ENCODE data around the gene CFAP53.
"Not testable (repeated sequence)": the region's sequence is repeated elsewhere in the genome, so short reads cannot be mapped to it uniquely, and the experiment has no call there.

CFAP53 gene

DNA sequence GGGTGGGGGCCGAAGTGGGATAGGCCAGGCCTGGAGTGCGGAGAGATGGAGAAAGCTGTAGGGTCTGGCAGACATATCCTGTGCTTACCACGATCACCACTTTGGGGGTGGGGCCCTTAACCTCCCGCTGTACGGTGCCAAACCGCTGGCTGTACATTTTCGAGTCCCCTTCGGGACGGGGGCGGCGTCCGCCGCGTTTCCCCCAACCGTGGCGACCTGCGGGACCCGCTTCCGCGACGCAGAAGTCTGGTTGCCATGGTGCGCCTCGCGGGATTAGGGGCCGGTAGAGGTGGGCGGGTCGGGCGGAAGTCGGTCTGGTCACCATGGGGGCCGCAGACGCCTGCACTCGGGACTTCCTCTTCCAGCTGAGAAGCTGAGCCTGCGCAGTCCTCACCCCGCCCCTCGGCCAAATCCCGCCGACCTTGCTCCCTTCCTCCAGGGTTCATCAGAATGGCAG, at the start of gene CFAP53:
Gene CFAP53 (minus strand): TSS at position 248 of the 457 bp plus-strand sequence. CDS start 91 bp downstream, at position 157.
- H3K27ac ChIP-seq (ENCODE audit: low read length), result no peak within 1 kb of the TSS
- no peaks in the 10 kb centered on the region for H3K4me1 ChIP-seq (ENCODE audit: control insufficient read depth, insufficient read depth, low read length)
- DNase-seq (ENCODE audit: low read depth, low spot score), result no peak
- no peaks in the 10 kb centered on the region for H3K9me3 ChIP-seq (ENCODE audit: control insufficient read depth, insufficient read depth, low read length)
- no CpG with 5 or more reads among the region's 37 CpGs for WGBS (ENCODE audit: insufficient coverage, insufficient read length)
- H3K27me3 ChIP-seq (ENCODE audit: control insufficient read depth, insufficient read depth, low read length), result no peaks in the 10 kb centered on the region
- H3K36me3 ChIP-seq (ENCODE audit: control insufficient read depth, insufficient read depth, low read length), result no peaks in the 10 kb centered on the region
- peak within 1 kb of the TSS; percentile 77; the same call in 1 of the 2 replicates for H3K4me3 ChIP-seq (ENCODE audit: low read length)

- DNase-seq (ENCODE audit: low read depth, low spot score), result no peak
- no peak overlapping the region for H3K27ac ChIP-seq (ENCODE audit: low read length)
- no peaks in the 10 kb centered on the region for H3K27me3 ChIP-seq (ENCODE audit: control insufficient read depth, insufficient read depth, low read length)
- H3K36me3 ChIP-seq (ENCODE audit: control insufficient read depth, insufficient read depth, low read length), result no peaks in the 10 kb centered on the region
- H3K4me1 ChIP-seq (ENCODE audit: control insufficient read depth, insufficient read depth, low read length), result no peaks in the 10 kb centered on the region
- no peak overlapping the region for H3K4me3 ChIP-seq (ENCODE audit: low read length)
- H3K9me3 ChIP-seq (ENCODE audit: control insufficient read depth, insufficient read depth, low read length), result no peaks in the 10 kb centered on the region
- no CpG with 5 or more reads among the region's 5 CpGs for WGBS (ENCODE audit: insufficient coverage, insufficient read length)
Observed at GRCh38 chr18:50315100-50315871, 49.0 kb upstream of the CFAP53 start.

GRCh38 chr18:50313873-50314460, 47.7 kb upstream of the CFAP53 start:
- no CpG with 5 or more reads among the region's 2 CpGs for WGBS (ENCODE audit: insufficient coverage, insufficient read length)

GRCh38 chr18:50313031-50313607, 46.8 kb upstream of the CFAP53 start:
- Histone ChIP-seq H3K4me1 (ENCODE audit: control insufficient read depth, insufficient read depth, low read length) (no peaks in the 10 kb centered on the region), H3K9me3 (ENCODE audit: control insufficient read depth, insufficient read depth, low read length) (no peaks in the 10 kb centered on the region), H3K27ac (ENCODE audit: low read length) (no peak overlapping the region), H3K4me3 (ENCODE audit: low read length) (no peak overlapping the region), H3K36me3 (ENCODE audit: control insufficient read depth, insufficient read depth, low read length) (no peaks in the 10 kb centered on the region), H3K27me3 (ENCODE audit: control insufficient read depth, insufficient read depth, low read length) (no peaks in the 10 kb centered on the region)
- no CpG with 5 or more reads among the region's 2 CpGs for WGBS (ENCODE audit: insufficient coverage, insufficient read length)
- DNase-seq (ENCODE audit: low read depth, low spot score), result no peak

More at GRCh38 chr18:50313873-50314460, 47.7 kb upstream of the CFAP53 start:
- Histone ChIP-seq H3K27ac (ENCODE audit: low read length) (no peak overlapping the region), H3K27me3 (ENCODE audit: control insufficient read depth, insufficient read depth, low read length) (no peaks in the 10 kb centered on the region), H3K9me3 (ENCODE audit: control insufficient read depth, insufficient read depth, low read length) (no peaks in the 10 kb centered on the region), H3K4me3 (ENCODE audit: low read length) (no peak overlapping the region), H3K36me3 (ENCODE audit: control insufficient read depth, insufficient read depth, low read length) (no peaks in the 10 kb centered on the region), H3K4me1 (ENCODE audit: control insufficient read depth, insufficient read depth, low read length) (no peaks in the 10 kb centered on the region)
- DNase-seq (ENCODE audit: low read depth, low spot score), result no peak

DNA sequence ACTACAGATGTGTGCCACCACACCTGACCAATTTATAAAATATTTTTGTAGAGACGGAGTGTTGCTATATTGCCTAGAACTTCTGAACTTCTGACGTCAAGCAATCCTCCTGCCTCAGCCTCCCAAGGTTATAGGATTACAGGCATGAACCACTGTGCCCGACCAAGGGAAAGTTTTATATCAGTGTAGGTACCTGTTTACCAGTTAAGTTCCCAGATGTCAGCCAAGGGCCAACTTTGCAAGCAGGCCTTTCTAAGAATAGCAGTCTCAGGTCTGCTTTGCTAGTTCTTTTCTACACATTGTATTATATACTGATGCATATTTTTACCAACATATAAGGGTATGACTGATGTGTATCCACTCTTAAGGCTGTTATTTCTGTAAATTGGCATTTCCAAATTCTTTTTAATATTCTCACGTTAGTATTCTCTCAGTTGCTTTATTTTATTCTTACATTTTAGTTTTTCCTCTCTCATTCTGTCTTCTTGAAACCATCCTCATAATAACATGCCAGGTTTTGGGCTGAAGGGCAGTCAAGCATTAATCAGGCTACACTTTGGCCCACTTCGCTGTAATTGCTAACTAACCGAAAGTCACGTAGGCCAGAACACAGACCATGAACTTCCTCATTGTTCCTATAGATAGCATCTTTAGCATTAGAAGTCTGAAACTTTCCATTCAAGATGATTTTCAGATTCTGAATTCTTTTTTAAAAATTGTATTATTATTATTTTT, 46.2 kb upstream of the CFAP53 start:
- Histone ChIP-seq H3K27me3 (ENCODE audit: control insufficient read depth, insufficient read depth, low read length) (no peaks in the 10 kb centered on the region), H3K4me3 (ENCODE audit: low read length) (no peak overlapping the region), H3K9me3 (ENCODE audit: control insufficient read depth, insufficient read depth, low read length) (no peaks in the 10 kb centered on the region), H3K27ac (ENCODE audit: low read length) (no peak overlapping the region), H3K36me3 (ENCODE audit: control insufficient read depth, insufficient read depth, low read length) (no peaks in the 10 kb centered on the region), H3K4me1 (ENCODE audit: control insufficient read depth, insufficient read depth, low read length) (no peaks in the 10 kb centered on the region)
- no peak for DNase-seq (ENCODE audit: low read depth, low spot score)
- WGBS (ENCODE audit: insufficient coverage, insufficient read length), result no CpG with 5 or more reads among the region's 7 CpGs

DNA sequence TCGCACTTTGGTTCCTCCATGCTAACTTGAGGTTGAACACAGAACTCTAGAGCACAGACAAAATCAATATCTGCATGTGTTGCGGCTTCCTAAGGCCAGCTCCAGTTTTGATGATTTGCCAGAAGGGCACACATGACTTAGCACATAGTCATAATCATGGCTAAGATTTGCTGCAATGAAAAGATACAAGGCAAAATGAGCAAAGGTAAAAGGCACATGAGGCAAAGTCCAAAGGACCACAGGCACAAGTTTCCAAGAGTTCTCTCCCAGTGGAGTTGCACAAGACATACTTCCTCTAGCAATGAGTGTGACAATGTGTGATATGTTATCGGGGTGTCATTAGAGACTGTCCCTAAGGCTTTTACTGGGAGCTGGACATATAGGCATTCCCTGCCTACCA, 45.4 kb upstream of the CFAP53 start:
- no peak overlapping the region for H3K27ac ChIP-seq (ENCODE audit: low read length)
- no peak for DNase-seq (ENCODE audit: low read depth, low spot score)
- WGBS (ENCODE audit: insufficient coverage, insufficient read length), result no CpG with 5 or more reads among the region's 3 CpGs
- no peaks in the 10 kb centered on the region for H3K27me3 ChIP-seq (ENCODE audit: control insufficient read depth, insufficient read depth, low read length)
- no peaks in the 10 kb centered on the region for H3K4me1 ChIP-seq (ENCODE audit: control insufficient read depth, insufficient read depth, low read length)
- H3K36me3 ChIP-seq (ENCODE audit: control insufficient read depth, insufficient read depth, low read length), result no peaks in the 10 kb centered on the region
- H3K4me3 ChIP-seq (ENCODE audit: low read length), result no peak overlapping the region
- H3K9me3 ChIP-seq (ENCODE audit: control insufficient read depth, insufficient read depth, low read length), result no peaks in the 10 kb centered on the region

DNA sequence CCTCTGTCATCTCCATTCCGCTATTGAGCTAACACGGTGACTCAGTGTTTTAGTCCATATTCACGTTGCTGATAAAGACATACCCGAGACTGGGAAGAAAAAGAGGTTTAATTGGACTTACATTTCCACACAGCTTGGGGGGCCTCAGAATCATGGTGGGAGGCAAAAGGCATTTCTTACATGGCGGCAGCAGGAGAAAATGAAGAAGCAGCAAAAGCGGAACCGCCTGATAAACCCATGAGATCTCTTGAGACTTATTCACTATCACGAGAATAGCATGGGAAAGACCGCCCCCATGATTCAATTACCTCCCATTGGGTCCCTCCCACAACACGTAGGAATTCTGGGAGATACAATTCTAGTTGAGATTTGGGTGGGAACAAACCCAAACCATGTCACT, 43.8 kb upstream of the CFAP53 start:
- Histone ChIP-seq H3K9me3 (ENCODE audit: control insufficient read depth, insufficient read depth, low read length) (no peaks in the 10 kb centered on the region), H3K27me3 (ENCODE audit: control insufficient read depth, insufficient read depth, low read length) (no peaks in the 10 kb centered on the region), H3K36me3 (ENCODE audit: control insufficient read depth, insufficient read depth, low read length) (no peaks in the 10 kb centered on the region), H3K4me3 (ENCODE audit: low read length) (no peak overlapping the region), H3K27ac (ENCODE audit: low read length) (no peak overlapping the region), H3K4me1 (ENCODE audit: control insufficient read depth, insufficient read depth, low read length) (no peaks in the 10 kb centered on the region)
- no CpG with 5 or more reads among the region's 10 CpGs for WGBS (ENCODE audit: insufficient coverage, insufficient read length)
- DNase-seq (ENCODE audit: low read depth, low spot score), result no peak

DNA sequence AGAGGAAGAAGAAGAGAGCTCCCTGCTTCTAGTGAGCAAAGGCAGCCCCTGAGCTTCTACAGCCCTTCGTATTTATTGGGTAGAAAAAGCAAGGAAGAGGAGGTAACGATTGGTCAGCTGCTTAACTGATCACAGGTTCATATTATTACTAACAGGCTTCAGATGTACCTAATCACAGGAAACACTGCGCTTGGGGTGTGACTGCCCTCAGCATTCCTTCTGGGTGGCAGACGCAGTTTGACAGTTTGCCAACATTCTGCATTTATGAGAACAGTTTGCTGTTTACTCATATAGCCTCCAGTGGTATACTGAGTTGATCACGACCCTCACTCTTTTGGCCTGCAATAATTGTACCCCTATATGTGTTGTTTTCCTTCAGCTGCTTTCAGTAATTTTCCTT, 42.6 kb upstream of the CFAP53 start:
- H3K27ac ChIP-seq (ENCODE audit: low read length); H3K4me1 ChIP-seq (ENCODE audit: control insufficient read depth, insufficient read depth, low read length); H3K9me3 ChIP-seq (ENCODE audit: control insufficient read depth, insufficient read depth, low read length); DNase-seq (ENCODE audit: low read depth, low spot score); H3K27me3 ChIP-seq (ENCODE audit: control insufficient read depth, insufficient read depth, low read length); H3K4me3 ChIP-seq (ENCODE audit: low read length); H3K36me3 ChIP-seq (ENCODE audit: control insufficient read depth, insufficient read depth, low read length): not testable (repeated sequence)
- no CpG with 5 or more reads among the region's 5 CpGs for WGBS (ENCODE audit: insufficient coverage, insufficient read length)

DNA sequence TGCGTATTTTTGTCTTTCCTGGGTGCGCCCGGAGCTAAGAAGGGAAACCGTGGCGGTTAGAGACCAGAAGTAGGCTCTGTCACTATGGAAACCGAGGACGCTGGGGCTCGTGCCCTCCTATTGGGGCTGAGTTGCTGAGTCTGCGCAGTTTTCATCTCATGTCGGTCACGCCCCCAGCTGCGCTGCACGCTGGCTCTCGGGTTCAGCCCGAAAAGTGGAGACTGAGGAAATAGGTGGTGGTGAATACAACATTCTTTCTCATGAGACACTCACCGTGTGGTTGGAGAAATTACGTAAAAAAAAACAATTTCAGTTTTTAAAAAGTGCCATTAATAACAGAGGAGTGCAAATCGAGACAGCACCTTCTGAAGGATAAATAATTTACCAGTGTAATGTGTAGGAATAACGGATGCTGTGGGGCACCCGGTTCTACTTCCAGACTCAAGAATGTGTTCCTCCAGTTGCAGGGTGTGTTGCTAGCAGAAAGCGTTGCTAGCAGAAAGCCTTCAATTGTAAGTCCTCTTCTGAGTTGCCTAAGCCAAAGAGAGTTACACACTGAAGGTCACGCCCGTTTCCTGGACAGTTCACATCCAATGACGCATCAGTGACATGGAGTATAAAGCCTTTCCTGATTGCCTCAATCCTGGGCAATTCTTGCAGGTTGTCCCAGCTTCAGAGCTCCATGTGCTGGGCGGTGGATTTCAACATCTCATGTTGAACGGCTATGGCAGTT, 41.6 kb upstream of the CFAP53 start:
- DNase-seq (ENCODE audit: low read depth, low spot score), result peak; percentile 79
- Histone ChIP-seq H3K4me1 (ENCODE audit: control insufficient read depth, insufficient read depth, low read length) (no peaks in the 10 kb centered on the region), H3K27me3 (ENCODE audit: control insufficient read depth, insufficient read depth, low read length) (no peaks in the 10 kb centered on the region; the same call in 1 of the 2 replicates), H3K27ac (ENCODE audit: low read length) (no peak overlapping the region), H3K4me3 (ENCODE audit: low read length) (peak overlapping the region; percentile 61; the same call in 1 of the 2 replicates), H3K36me3 (ENCODE audit: control insufficient read depth, insufficient read depth, low read length) (no peaks in the 10 kb centered on the region), H3K9me3 (ENCODE audit: control insufficient read depth, insufficient read depth, low read length) (no peaks in the 10 kb centered on the region)
- WGBS (ENCODE audit: insufficient coverage, insufficient read length), result no CpG with 5 or more reads among the region's 26 CpGs

GRCh38 chr18:50307400-50307737, 41.1 kb upstream of the CFAP53 start:
- no peak overlapping the region for H3K27ac ChIP-seq (ENCODE audit: low read length)
- H3K36me3 ChIP-seq (ENCODE audit: control insufficient read depth, insufficient read depth, low read length), result no peaks in the 10 kb centered on the region
- no peaks in the 10 kb centered on the region; the same call in 1 of the 2 replicates for H3K27me3 ChIP-seq (ENCODE audit: control insufficient read depth, insufficient read depth, low read length)
- no CpG with 5 or more reads among the region's 8 CpGs for WGBS (ENCODE audit: insufficient coverage, insufficient read length)
- H3K9me3 ChIP-seq (ENCODE audit: control insufficient read depth, insufficient read depth, low read length), result no peaks in the 10 kb centered on the region
- H3K4me3 ChIP-seq (ENCODE audit: low read length), result peak overlapping the region; percentile 61; the same call in 1 of the 2 replicates
- no peak for DNase-seq (ENCODE audit: low read depth, low spot score)
- H3K4me1 ChIP-seq (ENCODE audit: control insufficient read depth, insufficient read depth, low read length), result no peaks in the 10 kb centered on the region

Measured in iPS DF 6.9 (cell line).